NCI-H2196 treated with DMSO at 0.1 percent for 48 hours (cell line): ENCODE results near the gene ADAMTS6.
"Not testable (repeated sequence)": the region's sequence is repeated elsewhere in the genome, so short reads cannot be mapped to it uniquely, and the experiment has no call there.

Experiments
- DNase-seq: peaks from one replicate; lab custom pipeline; 2025; ENCODE audit not compliant: unreplicated experiment; lab: John Stamatoyannopoulos, UW

ADAMTS6 gene, protein sequence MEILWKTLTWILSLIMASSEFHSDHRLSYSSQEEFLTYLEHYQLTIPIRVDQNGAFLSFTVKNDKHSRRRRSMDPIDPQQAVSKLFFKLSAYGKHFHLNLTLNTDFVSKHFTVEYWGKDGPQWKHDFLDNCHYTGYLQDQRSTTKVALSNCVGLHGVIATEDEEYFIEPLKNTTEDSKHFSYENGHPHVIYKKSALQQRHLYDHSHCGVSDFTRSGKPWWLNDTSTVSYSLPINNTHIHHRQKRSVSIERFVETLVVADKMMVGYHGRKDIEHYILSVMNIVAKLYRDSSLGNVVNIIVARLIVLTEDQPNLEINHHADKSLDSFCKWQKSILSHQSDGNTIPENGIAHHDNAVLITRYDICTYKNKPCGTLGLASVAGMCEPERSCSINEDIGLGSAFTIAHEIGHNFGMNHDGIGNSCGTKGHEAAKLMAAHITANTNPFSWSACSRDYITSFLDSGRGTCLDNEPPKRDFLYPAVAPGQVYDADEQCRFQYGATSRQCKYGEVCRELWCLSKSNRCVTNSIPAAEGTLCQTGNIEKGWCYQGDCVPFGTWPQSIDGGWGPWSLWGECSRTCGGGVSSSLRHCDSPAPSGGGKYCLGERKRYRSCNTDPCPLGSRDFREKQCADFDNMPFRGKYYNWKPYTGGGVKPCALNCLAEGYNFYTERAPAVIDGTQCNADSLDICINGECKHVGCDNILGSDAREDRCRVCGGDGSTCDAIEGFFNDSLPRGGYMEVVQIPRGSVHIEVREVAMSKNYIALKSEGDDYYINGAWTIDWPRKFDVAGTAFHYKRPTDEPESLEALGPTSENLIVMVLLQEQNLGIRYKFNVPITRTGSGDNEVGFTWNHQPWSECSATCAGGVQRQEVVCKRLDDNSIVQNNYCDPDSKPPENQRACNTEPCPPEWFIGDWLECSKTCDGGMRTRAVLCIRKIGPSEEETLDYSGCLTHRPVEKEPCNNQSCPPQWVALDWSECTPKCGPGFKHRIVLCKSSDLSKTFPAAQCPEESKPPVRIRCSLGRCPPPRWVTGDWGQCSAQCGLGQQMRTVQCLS (N-terminal part only)

DNA sequence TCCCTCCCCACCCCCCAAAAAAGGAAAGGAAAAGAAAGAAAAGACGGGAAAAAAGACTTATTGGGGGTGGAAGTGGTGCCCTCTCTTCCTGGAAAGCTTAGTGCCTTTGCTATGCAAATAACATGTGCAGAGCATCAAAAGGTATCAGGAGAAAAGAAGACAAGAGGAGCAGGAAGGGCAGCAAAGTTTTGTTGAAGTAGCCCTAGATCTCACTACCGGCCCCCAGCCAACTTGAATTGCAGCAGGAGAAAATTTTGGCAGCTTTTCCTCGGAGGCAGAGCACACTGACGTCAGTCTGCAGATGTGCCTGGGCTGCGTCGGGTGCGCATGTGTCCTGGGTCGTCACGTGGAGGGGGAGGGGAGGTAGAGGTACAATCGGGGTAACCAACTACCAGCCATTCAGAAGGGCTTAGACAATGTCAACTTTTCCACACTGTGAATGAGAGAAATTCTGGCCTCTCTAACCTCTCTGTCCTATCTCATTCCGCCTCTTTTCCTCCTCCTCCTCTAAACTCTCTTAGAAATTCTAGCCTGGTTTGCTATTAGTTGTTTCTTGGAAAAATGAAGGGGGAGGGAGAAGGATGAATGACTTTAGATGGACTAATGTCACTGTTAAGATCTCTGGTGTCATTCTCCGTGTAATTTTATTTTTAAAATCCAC lies at the start of gene ADAMTS6:
TSS of gene ADAMTS6 (minus strand) at position 286 of the 661 bp plus-strand sequence. CDS start 8,247 bp downstream, outside the sequence.
- DNase-seq = peak; percentile 27

GRCh38 chr5:65530904-65531303 lies 49.2 kb upstream of the ADAMTS6 start:
- DNase-seq = no peak

DNA sequence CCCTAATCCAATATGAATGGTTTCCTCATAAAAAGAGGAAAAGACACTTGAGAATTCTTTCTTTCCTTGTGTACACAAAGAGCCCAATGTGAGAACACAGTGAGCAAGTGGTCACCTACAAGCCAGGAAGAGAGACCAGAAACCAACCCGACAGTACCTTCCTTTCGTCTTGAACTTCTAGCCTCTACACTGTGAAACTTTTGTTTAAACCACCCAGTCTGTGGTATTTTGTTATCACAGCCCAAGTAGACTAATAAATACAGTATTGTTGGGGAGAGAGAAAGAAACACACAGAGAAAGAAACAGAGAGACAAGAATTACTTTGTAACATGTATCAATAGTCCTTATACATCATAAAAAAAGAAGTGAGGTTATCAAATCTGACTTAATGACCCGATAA lies 44.0 kb upstream of the ADAMTS6 start:
- no peak for DNase-seq

- no peak for DNase-seq
Observed at GRCh38 chr5:65512170-65512937, 30.6 kb upstream of the ADAMTS6 start.

GRCh38 chr5:65508978-65509377 lies 27.3 kb upstream of the ADAMTS6 start:
- no peak for DNase-seq

GRCh38 chr5:65506961-65507360 lies 25.2 kb upstream of the ADAMTS6 start:
- no peak for DNase-seq

DNA sequence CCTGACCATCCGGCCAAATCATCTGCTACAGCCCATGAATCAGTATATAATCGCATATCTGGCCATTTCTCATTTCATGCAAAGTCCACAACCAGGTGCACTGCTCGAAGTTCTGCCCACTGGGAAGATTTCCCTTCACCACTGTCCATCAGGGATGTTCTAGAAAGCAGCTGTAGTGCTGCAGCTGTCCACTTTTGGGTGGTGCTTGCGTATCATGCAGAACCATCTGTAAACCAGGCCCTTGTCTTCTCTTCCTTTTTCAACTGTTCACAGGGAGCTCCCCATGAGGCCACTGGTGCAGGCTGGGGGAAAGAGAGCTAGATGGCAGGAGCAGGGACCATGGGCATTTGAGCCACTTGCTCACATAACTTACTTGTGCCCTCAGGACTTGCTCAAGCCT lies 7.4 kb upstream of the ADAMTS6 start:
- no peak for DNase-seq

- not testable (repeated sequence) for DNase-seq
Observed at GRCh38 chr5:65488038-65488687, 6.4 kb upstream of the ADAMTS6 start.

DNA sequence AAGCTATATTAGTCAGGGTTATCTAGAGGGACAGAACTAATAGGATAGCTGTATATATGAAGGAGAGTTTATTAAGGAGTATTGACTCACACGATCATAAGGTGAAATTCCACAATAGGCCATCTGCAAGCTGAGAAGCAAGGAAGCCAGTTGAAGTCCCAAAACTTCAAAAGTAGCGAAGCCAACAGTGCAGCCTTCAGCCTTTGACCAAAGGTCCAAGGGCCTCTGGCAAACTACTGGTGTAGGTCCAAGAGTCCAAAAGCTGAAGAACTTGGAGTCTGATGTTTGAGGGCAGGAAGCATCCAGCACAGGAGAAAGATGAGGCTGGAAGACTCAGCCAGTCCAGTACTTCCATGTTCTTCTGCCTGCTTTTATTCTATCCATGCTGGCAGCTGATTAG lies 5.1 kb upstream of the ADAMTS6 start:
- DNase-seq = not testable (repeated sequence)

DNA sequence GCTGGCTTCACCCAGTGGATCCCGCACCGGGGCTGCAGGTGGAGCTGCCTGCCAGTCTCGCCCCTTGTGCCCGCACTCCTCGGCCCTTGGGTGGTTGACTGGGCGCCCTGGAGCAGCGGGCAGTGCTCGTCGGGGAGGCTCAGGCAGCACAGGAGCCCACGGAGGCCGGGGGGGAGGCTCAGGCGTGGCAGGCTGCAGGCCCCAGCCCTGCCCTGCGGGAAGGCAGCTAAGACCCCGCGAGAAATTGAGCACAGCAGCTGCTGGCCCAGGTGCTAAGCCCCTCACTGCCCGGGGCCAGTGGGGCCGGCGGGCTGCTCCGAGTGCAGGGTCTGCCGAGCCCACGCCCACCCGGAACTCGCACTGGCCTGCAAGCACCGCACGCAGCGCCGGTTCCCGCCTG lies 3.7 kb upstream of the ADAMTS6 start:
- DNase-seq = no peak

DNA sequence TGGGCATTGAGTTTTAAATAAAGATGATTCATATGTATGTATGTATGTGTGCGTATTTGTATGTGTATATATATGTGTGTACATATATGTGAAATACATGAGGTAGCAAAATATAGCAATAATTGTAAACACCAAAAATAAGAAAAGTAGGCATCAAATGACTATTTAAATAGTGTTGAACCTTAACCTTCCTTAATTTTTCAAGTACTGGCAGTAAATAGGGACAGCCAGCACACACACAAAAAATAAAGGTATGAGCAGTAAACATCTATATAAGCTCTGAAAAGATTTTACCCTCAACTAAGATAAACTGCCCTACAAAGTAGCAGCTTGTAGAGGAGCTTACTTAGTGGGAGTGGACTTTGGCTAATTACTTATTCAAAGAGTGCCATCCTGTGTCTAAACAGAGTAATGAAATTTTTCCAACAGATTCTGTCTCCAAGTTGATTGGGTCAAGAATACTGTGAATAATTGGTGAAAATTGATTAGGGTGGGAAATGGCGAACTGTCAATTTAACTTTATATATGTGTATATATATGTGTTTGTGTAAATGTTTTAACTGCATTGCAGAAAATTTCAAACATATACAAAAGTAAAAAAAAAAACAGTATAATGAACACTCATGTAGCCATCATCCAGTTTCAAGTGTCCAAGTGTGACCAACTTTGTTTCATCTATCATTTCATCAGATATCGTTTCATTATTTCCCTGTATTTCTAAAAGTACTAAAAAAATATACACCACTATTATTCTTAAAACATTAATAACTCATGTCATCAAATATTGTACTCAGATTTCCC lies 2.0 kb upstream of the ADAMTS6 start:
- DNase-seq = no peak

DNA sequence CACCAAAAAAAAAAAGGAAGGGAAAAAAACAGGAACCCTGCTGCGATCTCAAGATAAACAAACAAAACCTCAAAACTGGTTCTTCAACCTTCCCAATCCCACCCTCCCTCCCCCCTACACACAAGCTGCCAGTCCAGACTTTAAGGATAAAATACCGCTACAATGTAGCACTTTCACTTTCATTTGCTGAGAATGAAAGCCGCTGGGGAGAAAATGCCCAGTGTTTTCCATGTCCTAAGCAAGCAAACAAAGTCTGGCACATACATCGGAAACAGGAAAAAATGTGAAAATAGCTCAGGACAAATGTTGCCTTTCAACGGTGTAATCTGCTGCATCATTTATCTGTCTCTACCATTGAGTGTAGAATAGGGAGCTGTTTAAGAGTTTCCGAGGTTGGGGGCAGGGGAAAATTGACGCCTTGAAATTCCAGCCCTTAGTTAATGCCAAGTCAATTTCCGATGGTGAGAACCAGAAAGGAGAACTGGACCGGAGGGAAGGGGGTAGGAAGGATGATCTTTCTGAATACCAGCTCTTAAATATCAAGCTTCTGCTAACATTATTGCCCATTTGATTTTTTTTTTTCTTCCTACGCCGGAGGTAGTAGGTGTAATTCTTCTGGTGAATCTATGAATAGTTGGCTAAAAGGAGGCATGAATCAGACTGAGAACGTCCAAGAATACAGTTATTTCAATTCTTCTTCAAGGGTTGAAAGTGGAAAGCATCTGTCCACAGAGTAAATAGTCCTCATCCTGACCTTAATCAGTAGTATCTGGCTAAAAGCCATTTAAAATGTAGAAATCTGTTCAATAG lies 1.2 kb upstream of the ADAMTS6 start:
- DNase-seq = no peak

GRCh38 chr5:65482296-65482735 lies 596 bp upstream of the ADAMTS6 start:
- no peak for DNase-seq

DNA sequence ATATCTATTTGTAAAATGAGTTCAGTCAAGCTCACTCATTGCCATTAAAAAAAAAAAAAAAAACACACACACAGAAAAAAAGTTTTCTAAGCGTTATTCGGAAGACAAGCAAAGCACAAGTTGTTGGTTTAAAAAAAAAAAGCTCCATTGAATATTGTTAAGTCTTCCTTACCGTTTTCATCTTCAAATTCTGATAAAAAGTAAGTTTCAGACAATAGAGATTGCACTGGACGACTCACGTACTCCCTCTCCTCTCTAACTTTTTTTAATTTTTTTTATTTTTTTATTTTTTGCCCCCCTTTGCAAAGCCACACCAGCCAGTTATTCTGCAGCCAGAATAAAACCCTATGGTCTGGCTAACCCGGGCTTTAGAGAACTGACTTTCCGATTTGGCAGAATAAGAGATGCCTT lies 544 bp downstream of the ADAMTS6 start:
- no peak for DNase-seq

DNA sequence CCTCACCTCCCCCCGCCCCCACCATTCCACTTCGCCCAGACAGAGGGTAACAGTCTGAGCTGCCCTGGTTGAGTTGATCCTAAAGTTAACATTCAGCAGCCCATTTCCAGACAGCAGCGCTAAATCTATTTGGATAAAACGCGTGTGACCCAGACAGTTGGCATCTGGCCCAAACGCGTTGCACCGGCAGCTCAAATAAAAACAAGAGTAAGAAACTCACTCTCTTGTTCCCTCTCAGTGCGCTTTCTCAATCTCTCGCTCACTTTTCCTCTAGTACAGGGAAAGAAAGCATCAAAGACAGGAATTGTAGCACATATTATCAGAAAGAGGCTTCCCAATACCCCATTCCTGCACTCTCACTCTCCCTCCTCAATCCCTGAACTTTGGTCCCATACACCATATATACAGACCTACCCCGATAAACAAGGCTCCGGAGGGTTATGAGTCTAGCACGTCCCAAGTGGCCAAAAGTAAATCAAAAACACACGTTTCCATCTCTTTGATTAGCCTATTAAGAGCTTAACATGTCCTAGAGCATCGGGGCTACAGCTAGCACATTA lies 1.3 kb downstream of the ADAMTS6 start:
- DNase-seq = no peak

DNA sequence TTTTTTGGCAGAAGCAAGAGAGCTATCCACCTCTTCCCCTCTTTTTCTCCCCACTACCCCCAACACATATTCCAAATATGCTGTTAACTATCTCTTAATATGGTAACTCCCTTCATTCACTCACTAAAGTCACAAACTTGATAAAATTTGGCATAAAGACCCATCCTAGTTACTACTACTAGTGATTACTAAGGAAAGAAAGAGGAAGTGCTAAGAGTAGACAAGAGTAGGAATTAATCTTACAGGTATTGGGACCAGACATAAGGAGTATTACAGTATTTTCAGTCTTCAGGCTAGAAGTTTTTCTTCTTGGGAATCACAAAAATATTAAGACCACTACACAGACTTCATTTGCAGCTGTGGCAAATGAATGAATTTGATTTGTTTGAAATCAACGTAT lies 2.2 kb downstream of the ADAMTS6 start:
- DNase-seq = no peak

GRCh38 chr5:65478336-65478735 lies 3.4 kb downstream of the ADAMTS6 start:
- no peak for DNase-seq

DNA sequence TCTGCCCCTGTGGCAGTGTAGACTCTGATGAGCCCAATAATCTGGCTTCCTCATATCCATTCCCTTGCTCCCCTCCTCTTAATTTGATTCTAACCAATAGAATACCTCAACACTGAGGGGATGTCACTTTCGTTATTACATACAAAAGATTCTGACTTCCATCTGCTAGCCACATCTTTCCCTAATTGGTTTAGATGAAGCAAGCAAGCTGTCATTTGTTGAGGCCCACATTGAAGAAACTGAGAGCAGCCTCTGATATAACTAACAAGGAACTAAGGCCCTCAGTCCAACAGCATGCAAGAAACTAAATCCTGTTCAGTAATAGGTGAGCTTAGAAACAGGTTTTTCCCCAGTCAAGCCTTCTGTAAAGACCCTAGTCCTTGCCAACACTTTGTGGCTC lies 5.8 kb downstream of the ADAMTS6 start:
- no peak for DNase-seq
